GM12891 (cell line): ENCODE results near the gene ARHGEF12.

Source experiments
- POLR2A ChIP-seq: IDR thresholded peaks from 2 replicates; pipeline ENCODE4 v1.6.1; 2011; ENCODE audit warnings: low read depth, low read length, control low read depth
- POLR2AphosphoS5 ChIP-seq: IDR thresholded peaks from 2 replicates; pipeline ENCODE4 v1.6.1; 2011; ENCODE audit warnings: low read depth, low read length, control low read depth
- POU2F2 ChIP-seq: IDR thresholded peaks from 2 replicates; pipeline ENCODE4 v1.6.1; 2011; ENCODE audit warnings: low read depth, mild to moderate bottlenecking, control low read depth, low read length, moderate library complexity
- SPI1 ChIP-seq: IDR thresholded peaks from 2 replicates; pipeline ENCODE4 v1.6.1; 2011; ENCODE audit warnings: low read depth, low read length, control low read depth
- TAF1 ChIP-seq: IDR thresholded peaks from 2 replicates; pipeline ENCODE4 v1.6.1; 2011; ENCODE audit warnings: low read depth, low read length, control low read depth

DNA sequence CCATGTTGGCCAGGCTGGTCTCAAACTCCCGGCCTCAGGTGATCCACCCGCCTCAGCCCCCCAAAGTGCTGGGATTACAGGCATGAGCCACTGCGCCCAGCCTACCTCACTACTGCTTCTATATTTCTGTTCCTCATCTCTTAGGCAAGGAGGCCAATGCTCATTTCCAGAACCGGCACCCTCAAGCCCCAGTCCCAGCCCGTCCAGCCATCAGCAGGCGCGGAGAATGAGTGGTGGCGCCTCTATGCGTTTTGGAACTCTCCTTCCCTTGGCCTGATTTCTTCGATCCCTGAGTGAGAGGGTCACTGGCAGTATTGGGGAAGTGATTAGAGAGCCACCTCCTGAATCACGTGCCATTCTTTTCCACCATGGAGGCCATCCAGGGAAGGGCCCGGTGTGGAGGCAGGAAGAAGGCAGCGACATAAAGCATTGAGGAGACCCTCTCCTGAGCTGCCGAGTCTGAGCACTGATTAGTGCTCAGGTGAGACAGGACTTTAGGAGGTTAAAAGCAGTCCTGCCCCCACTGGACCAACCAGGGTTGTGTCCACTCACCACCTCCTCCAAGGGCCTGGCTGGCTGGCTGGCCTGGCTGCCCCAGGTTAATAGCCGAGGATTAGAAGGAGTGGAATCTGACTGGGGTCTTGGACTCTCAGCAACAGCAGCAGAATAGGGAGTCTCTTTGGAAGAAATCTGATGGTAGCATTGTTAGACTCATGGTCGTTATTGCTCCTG is 184.0 kb downstream of the ARHGEF12 start:
- TF ChIP-seq SPI1 (no peak), POU2F2 (no peak), POLR2A (no peak), POLR2AphosphoS5 (no peak), TAF1 (no peak)
